Stimulated activated CD4-positive, alpha-beta T cell treated with anti-CD3 and anti-CD28 coated beads, Interleukin-4, amount 100 ng/mL, for 24 hours (primary cell): ENCODE data around the gene DCTN3.
A peak's percentile ranks its signal among the peaks of the same experiment; 100 is the strongest.

Source experiments
- DNase-seq: peaks from one replicate; pipeline ENCODE4 v3.0.0-alpha.2; 2020

Gene DCTN3

GRCh38 chr9:34615132-34615531 is 5.2 kb downstream of the DCTN3 start:
- no peak for DNase-seq

DNA sequence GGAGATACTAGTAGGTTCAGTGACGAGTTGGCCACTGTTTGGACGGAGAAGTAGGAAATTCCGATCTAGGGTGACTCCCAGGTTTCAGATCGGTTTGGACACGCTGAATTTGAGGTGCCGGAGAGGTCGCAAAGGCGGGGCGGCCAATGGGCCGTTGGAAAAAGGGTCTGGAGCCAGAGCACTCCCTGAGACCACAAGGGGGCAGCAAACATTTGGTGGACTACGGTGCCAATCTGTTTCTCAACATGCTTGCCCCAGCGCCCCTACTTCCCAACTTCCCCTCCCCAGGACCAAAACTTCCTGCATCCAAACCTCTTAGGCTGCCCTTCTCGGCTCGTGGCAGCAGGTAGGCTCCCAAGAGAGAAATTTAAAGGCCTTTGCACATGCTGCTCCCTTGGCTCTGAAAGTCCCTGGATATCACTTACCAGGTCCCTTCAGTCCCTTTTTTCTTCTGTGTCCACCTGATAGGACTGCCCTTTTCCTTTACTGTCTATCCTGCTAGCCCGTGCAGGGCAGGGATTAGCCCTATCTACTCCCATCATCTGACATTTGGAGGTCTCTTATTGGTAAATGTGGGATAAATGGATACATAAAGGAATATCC is 7.4 kb downstream of the DCTN3 start:
- peak; percentile 80 for DNase-seq

GRCh38 chr9:34611811-34612787 is 8.2 kb downstream of the DCTN3 start, which contains the start of gene RPP25L:
RPP25L (minus strand) TSS chr9:34612097; CDS start chr9:34611296, 801 bp downstream.
- DNase-seq: peak; percentile 79

DNA sequence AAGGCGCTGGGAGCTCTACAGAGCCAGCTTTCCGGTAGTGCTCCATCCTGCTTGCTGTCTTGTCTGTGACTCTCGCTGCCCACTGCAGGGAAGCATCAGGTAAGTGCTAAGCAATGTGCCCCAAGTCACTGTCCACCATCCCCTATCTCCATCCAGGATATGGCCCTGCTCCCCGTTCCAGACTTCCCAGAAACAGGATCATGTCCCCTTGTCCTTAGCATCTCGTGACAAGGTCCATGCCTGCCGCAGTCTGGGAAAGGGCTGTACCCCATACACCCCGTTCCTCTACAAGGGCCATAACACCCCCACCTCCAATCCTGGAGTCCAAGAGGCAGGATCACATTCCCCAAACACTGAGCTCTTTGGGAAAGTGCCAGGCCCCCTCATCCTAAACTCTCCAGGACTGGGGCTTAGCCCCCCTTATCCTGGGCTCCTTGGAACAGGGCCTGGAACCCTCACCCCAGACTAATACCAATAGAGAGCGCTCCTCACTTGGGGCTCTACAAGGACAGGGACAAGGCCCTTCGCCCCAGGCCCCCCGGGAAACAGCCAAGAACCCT is 9.0 kb downstream of the DCTN3 start:
- no peak for DNase-seq

- no peak for DNase-seq
Measured at GRCh38 chr9:34610434-34611206, 9.7 kb downstream of the DCTN3 start.

- no peak for DNase-seq
Measured at GRCh38 chr9:34607331-34607730, 13.0 kb downstream of the DCTN3 start.

GRCh38 chr9:34606905-34607304 is 13.4 kb downstream of the DCTN3 start:
- DNase-seq: no peak

- DNase-seq: no peak
Measured at GRCh38 chr9:34606190-34606589, 14.1 kb downstream of the DCTN3 start.

GRCh38 chr9:34603610-34604231 is 16.6 kb downstream of the DCTN3 start:
- DNase-seq: peak; percentile 88

DNA sequence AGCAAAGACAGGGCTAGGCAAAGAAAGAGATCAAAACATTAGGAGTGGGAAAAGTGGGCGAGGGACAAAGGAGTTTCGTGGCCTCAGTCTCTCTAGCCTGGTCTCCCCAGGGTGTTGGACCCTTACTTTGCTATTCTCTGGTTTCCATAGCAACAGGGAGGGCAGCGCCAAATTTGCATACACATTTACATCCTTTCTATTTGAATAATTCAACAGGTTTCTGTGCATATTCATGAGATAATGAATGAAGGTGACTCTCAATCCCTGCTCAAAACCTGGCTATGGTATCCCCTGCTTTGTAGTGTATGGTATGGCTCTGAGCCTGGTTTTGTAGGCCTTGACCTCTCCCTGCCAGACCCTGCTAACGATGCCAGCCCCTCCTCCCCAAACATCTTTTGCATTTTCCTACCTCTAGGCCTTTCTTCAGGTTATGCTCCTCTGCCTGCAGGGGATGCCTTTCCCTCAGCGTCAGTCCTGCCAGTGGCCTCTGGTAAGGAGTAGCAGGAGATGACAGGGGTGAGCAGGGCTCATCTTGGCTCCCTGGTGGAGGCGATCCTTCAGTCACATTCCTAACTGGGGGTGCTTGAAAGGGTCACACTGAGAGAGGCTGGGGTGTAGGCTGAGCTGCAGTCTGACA is 18.2 kb downstream of the DCTN3 start:
- no peak for DNase-seq

GRCh38 chr9:34600908-34601307 is 19.4 kb downstream of the DCTN3 start:
- DNase-seq: no peak

DNA sequence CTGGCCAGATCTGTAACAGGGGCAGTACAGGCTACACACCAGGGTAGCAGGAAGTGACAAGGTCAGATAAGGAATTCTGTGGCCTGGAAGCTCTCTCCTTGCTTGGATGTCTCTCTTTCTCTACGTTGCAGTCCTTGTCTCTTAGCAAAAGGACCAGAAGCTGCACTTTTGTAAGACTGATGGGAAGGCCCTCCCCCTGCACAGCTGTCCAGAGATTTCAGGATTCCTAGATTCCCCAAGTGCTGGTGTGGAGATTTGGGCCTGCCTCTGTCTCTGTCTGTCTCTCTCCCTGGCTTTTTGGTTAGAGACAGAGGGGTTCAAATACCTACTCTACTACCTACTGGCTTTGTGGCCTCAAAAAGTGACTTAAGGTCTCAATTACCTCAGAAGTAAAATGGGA is 20.7 kb downstream of the DCTN3 start:
- no peak for DNase-seq

DNA sequence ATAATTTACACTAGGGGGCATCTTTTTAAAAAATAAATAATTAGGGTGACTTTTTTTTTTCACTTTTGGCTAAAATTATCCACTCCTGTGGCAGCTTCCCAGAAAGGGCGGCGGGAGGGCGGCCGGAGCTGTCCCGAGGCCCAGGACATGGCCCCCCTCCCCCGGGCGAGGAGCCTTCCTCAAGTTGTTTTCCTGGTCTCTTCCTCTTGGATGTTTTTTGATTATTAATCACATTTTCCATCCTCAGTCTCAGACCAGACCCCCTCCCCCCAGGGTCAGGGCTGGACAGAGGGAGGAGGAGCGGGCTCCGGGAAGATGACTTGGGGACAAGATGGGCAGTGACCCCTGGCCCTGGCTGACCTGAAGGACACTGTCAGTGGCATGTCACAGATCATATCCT is 26.1 kb downstream of the DCTN3 start:
- DNase-seq: no peak

GRCh38 chr9:34592895-34593601 is 27.2 kb downstream of the DCTN3 start:
- DNase-seq: no peak

- no peak for DNase-seq
Measured at GRCh38 chr9:34591917-34592866, 28.1 kb downstream of the DCTN3 start.

GRCh38 chr9:34591248-34591916 is 28.9 kb downstream of the DCTN3 start:
- DNase-seq: peak; percentile 83

- peak; percentile 18 for DNase-seq
Measured at GRCh38 chr9:34590381-34591247, 29.7 kb downstream of the DCTN3 start.

DNA sequence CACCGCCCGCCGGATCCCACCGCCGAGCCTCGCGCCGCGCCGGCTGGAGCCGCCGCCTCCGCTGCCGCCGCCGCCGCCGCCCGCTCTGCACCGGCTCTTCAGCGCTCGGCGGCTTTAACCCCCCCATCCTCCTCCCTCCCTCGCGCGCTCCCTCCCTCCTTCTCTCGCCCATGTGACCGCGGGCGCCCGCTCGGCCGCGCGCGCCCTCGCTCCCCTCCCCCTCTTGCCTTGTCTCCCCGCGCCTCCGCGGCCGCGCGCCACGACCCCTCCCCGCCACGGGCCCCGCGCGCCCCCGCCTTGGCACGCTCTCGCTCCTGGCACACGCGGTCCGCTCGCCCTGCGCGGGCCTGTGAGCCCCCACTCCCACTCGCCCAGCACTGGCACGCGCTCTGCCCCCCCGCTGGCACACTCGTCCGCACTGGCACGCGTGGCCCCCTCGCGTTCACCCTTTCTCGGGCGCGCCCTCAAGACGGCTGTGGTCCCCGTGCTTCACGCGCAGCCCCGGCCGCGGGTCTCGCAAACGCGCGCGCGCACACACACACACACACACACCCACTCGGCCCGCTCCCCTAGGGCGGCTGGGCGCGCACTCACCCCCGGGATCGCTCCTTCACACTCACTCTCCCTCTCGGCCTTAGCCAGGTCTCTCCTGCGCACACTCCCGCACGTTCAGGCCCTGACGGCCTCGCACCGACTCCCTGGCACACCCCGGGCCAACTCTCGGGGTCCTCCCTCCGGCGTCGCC is 30.5 kb downstream of the DCTN3 start, which contains the start of gene CNTFR:
Gene CNTFR, minus strand, starts transcription at position 89 of the 745 bp plus-strand sequence. CDS start 20,743 bp downstream, outside the sequence.
- DNase-seq: no peak
